GM18520 (cell line): ENCODE results near the gene TNRC18.
"Not testable (repeated sequence)": the region's sequence is repeated elsewhere in the genome, so short reads cannot be mapped to it uniquely, and the experiment has no call there.

Experiments used
- ATAC-seq: cut with Tn5 transposase; IDR thresholded peaks from one replicate; pipeline ENCODE4 v1.9.1; 2021; ENCODE audit not compliant: unreplicated experiment

The TNRC18 gene

DNA sequence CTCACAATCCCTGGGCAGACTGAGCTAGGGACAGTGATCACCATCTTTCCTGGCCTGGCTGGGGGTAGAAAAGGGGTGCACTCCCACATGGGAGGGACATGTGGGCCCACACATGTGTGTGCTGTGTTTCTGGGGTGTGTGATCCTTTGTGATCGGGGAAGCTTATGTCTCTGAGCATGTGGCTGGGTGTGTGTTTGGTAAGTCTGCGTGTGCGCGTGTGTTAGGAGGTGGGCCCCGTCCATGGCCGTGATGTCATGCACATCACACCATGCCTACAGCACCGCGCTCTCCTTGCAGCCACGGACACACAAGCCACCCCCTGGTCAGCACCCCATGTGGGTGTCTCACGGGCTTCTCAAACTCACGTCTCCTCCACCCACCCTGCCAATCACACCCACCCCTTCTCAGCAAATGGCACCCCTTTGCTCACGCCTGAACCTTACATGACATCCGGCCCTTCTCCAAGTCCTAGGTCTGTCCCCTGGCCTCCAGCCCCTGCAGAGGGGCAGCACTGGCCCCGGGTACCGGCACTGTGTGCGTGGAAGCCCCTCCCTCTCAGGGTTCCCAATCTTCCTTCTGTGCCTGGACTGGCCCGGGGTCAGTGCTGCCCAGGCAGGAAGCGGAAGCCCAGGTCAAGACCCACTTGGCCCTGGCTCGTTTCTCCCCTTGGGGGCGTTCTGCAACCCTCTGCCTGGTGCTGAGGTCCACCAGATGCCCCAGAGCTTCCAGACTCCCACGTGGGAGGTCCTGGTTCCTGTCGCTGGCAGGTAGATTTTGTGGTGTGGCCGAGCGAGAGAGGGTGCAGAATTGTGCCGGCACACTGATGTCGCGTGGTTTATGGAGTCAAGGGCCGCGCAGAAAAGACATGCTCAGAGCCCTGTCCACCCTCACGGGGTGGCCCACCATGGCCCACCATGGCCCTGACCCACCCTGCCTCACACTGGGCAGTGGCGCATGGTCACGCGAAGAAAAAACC, 128.3 kb downstream of the TNRC18 start:
- no peak for ATAC-seq

DNA sequence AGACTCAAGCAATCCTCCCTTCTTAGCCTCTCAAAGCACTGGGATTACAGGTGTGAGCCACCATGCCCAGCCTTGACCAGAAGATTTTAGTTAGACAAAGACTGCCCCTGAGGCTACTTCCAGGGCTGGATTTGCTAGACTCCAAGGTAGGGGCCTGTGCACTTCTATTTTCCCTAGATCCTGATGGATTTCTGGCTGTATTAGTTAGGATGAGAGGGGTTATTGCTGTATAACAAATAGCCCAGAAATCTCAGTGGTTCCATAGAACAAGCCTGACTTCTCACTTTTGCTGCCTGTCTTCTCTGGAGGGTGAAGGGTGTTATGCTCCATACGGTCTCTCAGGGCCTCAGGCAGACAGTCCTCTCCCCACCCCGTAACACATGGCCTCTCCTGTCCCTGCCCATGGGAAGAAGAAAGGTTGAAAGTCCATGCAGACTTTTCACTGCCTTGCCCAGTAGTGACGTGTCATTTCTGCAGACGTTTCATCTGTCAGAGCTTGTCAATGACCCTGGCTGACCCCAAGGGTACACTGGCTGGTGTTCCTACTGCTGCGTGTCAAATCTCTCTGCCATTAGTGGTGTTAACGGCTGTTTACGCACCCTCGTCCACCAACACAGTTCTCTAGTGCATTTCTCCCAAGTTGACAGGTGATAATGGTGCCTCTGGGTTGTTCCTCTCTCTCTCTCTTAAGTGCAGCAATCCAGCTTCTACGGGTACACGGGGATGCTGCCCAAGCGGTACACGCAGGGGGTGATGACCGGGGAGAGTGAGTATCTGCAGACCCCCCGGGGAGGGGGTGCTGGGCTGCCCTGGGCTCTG, 129.3 kb downstream of the TNRC18 start:
- ATAC-seq, result no peak

- ATAC-seq, result not testable (repeated sequence)
Measured at GRCh38 chr7:5291711-5292335, 131.8 kb downstream of the TNRC18 start.

DNA sequence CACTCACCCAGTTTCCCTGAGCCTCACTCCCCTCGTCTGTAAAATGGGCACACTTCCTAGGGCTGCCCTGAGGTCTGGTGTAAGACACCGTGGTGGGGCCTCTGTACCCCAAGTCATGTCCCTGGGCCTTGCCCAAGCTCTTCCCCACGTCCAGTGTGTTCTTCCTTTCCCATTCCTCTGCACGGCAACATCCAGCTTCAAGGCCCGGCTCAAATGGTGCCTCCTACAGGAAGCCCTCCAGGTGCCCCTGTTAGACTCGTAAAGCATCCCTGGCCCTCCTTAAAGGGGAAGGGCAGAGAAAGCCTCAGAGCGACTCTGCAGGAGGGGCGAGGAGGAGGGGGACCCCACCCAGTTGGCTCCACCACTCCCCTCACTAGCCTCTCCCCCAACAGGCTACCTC, 132.3 kb downstream of the TNRC18 start:
- no peak for ATAC-seq

GRCh38 chr7:5289355-5289754, 134.3 kb downstream of the TNRC18 start:
- no peak for ATAC-seq

- not testable (repeated sequence) for ATAC-seq
Measured at GRCh38 chr7:5288560-5288959, 135.1 kb downstream of the TNRC18 start.

DNA sequence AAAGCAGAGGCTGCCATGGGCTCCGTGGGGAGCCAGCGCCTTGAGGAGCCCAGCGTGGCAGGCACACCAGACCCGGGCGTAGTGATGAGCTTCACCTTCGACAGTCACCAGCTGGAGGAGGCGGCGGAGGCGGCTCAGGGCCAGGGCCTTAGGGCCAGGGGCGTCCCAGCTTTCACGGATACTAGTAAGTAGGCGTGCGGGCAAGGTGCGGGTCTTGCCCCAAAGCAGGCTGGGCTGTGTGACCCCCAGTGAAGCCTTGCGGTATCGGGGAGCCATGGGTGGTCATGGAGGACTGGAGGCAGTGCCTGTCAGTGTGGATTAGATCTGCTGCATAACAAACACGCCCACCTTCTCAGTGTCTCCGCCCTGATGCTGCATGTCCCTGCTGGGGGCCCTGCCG, 135.8 kb downstream of the TNRC18 start:
- no peak for ATAC-seq

DNA sequence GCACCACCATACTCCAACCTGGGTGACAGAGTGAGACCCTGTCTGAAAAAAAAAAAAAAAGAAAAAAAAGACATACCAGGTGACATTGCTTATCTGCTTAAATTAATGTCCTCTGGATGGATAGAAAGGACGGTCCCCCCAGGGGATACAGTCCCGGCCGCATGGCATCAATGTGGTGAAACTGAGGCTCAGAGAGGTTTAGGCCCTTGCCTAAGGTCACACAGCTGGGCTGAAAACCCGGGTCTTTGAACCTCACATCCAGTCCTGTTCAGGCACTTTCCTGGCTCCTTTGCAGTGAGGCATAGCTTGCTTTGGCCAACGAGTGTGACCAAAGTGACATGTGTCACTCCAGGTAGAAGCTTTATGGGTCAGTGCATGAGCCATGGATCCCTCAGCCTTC, 136.3 kb downstream of the TNRC18 start:
- ATAC-seq, result not testable (repeated sequence)

DNA sequence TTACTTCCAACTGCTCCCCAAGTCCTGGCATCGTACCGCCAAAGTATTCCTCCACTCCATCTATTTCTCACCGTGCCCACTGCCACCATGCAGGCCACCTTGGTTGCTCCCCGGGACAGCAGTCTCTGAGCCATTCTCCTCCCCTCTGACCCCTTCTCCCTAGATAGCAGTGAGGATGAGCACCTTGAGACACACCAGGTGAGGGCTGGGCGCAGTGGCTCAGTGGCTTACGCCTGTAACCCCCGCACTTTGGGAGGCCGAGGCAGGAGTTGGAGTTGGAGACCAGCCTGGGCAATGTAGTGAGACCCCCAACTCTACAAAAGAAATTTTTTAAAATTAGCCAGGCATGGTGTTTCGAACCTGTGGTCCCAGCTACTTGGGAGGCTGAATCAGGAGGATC, 136.7 kb downstream of the TNRC18 start:
- ATAC-seq, result no peak

DNA sequence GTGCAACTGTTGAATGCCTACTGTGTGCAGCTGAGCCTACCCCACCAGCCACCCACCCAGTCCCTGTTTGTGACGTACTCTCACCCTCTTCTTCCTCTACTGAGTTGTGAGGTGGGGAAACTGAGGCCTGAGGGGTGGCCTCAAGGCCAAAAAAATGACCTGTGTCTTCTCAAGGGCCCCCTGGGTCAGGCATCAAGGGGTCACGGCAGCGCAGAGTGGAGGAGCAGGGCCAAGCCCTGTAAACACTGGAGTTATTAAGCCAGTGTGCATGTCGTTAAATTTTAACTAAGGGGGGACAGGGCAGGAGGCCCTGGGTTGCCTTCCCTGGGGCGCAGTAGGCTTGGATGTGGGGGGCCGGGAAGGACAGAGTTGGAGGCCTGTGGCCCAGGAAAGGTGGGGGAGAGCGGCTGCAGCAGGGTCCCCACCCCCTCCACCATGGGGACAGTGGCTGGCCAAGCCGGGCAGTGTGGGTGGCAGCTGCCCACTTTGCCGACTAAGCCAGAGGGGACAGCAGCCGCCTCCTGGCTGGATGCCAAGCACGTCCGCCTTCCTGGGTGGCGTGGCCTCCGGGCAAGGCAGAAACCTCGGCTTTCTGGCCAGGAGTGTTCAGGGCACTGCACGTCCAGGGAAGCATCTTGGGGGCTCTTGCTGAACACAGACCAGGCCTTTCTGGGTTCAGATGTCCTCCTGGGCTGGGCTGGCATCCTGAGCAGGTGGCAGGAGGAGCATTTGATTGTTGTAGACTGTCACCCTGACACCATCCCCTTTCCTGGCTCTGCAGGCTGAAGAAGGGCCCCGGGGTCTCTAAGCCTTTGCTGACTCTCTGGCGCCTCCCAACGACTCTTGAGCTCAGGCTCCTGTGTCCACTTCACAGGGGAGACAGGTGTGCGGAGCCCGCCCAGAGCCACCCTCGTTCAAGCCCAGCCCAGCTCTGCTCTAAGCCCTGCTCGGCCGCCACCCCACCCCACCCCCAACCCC, 139.0 kb downstream of the TNRC18 start:
- no peak for ATAC-seq

DNA sequence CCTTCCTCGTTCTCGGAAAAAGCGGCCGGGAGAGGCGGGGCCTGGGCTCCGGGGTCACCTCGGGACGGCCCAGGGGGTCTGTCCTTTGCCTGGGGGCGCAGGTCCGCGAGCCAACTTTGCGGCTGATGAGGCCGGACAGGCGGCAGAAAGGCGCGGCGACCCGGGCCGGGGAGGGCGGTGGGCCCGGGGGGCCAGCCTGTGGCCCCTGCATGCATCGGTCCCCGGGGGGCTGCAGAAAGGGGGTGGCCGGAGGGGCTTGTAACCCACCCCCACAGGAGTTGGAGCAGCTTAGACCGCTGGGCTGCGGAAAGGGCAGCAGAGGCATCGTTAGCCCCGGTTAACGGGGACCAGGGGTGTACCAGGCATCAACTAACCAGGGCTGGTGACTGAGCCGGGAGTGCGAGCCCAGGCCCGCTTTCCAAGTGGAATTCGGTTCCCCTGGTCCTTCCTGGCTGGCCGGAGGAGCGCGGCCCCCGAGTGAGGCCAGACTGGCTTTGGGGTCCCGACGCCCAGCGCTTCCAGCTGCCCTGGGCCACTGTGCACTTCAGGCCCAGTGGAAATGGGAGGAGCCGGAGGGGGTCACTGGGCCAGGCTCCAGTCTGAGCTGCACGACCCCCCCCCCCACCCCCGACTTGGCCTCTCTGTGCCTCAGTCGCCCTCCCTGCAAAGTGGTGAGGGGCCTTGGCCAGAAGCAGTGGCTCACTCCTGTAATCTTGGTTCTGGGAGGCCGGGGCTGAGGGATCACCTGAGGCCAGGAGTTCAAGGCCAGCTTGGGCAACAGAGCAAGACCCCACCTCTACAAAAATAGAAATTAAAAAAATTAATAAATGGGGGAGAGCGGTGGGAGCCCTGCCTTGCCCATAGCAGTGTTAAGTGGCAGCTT, 140.0 kb downstream of the TNRC18 start:
- no peak for ATAC-seq

DNA sequence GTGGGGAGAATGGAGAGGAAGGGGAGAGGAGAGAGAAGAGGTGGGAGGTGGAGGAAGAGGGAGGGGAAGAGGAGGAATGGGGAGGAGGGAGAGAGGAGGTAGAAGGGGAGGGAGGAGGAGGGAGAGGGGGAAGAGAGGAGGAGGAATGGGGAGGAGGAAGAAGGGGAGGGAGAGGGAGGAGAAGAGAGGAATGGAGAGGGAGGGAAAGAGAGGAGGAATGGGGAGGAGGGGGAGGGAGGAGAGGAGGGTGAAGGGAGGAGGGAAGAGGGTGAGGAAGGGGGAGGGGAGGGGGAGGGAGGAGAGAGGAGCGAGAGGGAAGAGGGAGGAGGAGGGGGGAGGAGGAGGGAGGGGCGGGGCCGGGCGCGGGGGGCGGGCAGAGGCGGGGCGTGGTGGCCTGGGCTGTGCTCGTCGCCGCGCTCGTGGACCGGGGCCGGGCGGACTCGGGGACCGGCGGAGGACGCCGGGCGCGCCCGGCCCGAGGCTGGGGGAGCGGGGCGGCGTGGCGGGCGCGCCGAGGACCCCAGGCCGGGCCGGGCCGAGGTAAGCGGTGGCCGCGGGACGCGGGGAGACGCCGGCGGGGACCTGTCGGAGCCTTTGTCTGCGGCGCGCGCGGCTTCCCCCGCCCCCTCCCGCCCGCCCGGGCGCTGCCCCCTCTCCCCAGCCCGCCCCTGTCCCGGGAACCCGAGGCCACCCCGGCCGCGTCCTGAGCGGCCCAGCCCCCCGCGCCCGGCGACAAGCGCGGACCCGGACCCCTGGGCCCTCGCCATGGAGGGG, 140.9 kb downstream of the TNRC18 start, which contains the start of gene SLC29A4:
Gene SLC29A4, plus strand, starts transcription at position 401 of the 774 bp plus-strand sequence. CDS start 4,874 bp downstream, outside the sequence.
- ATAC-seq, result no peak

DNA sequence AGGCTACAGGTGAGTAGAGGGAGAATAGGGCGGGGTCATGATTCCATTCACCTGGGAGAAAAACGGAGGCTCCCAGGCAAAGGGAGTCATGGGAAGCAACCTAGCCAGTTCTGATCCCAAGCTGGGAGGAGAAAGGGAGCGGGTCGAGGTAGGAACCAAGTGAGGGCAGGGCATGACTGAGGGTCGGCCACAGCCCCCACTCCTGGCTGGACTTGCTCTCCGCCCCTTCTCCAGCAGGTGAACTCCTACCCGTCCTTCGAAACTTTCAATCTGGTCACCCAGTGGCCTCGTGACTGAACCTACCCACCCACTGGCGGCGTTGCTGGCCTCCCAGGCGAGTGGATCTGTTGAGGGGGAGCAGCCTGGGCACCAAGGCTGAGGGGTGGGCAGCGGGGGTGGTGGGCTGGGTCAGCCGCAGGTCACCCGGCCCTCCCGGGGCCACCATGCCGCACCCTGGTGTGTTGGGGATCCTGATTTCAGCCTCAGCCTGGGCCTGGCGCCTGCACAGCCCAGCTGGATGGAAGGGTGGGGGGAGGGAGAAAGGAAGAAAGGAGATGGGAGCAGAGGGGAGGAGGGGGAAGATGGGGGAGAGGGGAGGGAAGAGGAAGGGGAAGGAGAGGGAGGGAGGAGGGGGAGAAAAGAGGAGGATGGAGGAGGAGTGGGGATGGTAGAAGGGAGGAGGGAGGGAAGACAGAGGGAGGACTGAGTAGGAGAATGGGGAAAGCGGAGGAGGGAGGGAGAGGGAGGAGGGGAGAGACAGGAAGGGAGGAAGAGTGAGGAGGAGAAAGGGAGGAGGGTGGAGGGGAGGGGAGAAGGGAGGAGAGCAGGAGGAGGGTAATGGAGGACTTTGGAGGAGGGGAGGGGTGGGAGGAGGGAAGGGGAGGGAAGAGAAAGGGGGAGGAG, 141.8 kb downstream of the TNRC18 start:
- ATAC-seq, result not testable (repeated sequence)

DNA sequence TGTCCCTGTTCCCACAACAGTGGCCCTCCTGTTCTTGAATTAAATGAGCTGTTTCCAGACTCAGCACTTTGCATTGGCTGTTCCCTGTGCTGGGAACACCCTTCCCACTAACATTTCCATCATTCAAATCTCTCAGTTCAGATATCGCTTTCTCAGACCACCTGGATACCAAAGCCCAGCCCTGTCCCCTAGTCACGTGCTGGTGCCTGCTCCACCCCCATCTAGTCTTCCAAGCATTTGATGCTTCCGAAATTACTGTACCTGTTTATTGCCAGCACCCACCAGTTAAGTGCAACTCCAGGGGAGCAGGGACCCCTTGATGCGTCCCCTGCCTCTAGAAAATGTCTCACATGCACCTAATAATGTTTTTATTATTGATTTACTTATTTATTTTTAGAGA, 143.9 kb downstream of the TNRC18 start:
- no peak for ATAC-seq

DNA sequence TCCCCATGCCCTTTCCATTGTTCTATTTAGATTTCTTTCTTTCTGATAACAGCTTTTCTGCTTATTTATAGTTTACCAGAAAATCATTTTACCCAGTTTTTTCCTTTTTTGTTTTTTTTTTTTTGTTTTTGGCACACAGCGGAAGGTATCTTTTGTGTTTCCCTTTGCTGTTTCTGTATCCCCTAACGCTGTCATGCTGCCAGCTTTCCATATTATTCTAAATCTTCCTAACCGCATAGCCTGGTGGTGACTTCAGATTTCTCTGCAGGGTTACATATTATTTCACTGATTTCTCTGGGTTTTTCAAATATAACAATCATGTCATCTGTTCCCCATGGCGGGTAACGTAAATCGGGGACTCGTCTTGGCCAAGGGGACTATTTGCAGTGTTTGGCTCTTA, 144.9 kb downstream of the TNRC18 start:
- no peak for ATAC-seq

DNA sequence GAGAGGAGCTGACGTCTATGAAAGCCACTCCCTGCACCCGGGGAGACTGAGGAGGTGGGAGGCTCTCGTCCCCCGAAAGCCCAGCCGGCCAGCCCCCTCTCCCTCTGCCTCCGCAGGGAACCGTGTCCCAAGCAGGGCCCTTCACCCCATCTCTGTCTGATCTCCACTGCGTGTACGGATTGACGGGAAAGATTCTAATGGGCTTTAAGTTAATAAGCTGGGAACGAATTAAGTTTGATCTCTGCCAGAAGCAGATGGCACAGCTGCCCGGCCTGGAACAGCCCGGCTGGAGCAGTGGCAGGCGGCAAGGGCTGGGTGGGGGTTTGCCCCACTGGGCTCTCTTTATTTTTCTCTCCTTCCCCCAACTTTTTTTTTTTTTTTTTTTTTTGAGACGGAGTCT, 147.0 kb downstream of the TNRC18 start:
- no peak for ATAC-seq

DNA sequence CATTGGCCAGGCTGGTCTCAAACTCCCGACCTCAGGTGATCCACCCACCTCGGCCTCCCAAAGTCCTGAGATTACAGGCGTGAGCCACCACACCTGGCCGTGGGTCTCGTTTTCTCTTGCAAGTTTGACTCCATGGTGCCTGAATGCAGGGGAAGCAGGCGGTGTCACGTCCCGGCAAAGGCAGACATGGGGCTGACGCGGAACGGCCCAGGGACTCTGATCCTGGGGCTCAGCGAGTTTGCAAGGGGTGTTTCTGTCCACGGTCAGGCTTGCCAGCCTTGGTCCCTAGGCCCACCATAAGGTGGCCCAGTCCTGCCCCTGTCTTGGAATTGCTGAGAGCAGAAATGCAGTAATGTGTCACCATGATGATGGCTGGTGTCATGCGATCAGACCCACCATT, 147.5 kb downstream of the TNRC18 start:
- ATAC-seq, result not testable (repeated sequence)
